A549 (cell line): ENCODE measurements around the gene CRNKL1.
A peak's percentile ranks its signal among the peaks of the same experiment; 100 is the strongest.

Experiments
- CHD4 ChIP-seq: fragments of 200-600 bp; sonication (generic); IDR thresholded peaks from 2 replicates; pipeline ENCODE4 v1.6.1; 2016; ENCODE audit warnings: antibody characterized with exemption, mild to moderate bottlenecking, borderline replicate concordance
- EP300 ChIP-seq, 2 experiments: fragments of >200 bp; sonication (Bioruptor Twin); formaldehyde crosslinking; IDR thresholded peaks; 2 replicates in 1 of 2; 3 replicates in 1 of 2; pipeline ENCODE4 v1.6.1; 2016 to 2017
- PHF8 ChIP-seq: fragments of 200-600 bp; sonication (generic); IDR thresholded peaks from 2 replicates; pipeline ENCODE4 v1.6.1; 2016; ENCODE audit warnings: low read depth, mild to moderate bottlenecking, antibody characterized with exemption, moderate library complexity, borderline replicate concordance
- POLR2A ChIP-seq: IDR thresholded peaks from 2 replicates; pipeline ENCODE4 v1.6.1; 2012; ENCODE audit warnings: mild to moderate bottlenecking, low read length
- RAD21 ChIP-seq, 2 experiments: fragments of >200 bp in 1 of 2; sonication (Bioruptor Twin) in 1 of 2; formaldehyde crosslinking in 1 of 2; IDR thresholded peaks in 1 of 2; conservative IDR thresholded peaks in 1 of 2; 2 replicates in 1 of 2; 3 replicates in 1 of 2; pipeline ENCODE4 v1.6.1; 2012 to 2018; ENCODE audit warnings: inconsistent platforms in 1 of 2
- RCOR1 ChIP-seq: fragments of 150-350 bp; IDR thresholded peaks from 2 replicates; pipeline ENCODE4 v1.6.1; 2014; ENCODE audit warnings: antibody characterized with exemption, low read length, low read depth
- RFX5 ChIP-seq: fragments of 450-650 bp; IDR thresholded peaks from 2 replicates; pipeline ENCODE4 v1.7.1; 2014; ENCODE audit warnings: antibody characterized with exemption, mild to moderate bottlenecking, moderate library complexity
- TF ChIP-seq, protein P1 (sequence below): fragments of >200 bp; sonication (Bioruptor Twin); formaldehyde crosslinking; IDR thresholded peaks from 3 replicates; pipeline ENCODE4 v1.5.1; 2016
- TF ChIP-seq, protein P2 (sequence below): fragments of 150-350 bp; IDR thresholded peaks from 2 replicates; pipeline ENCODE4 v1.6.1; 2014; ENCODE audit warnings: low read depth, mild to moderate bottlenecking, low read length
- TF ChIP-seq, protein P3 (sequence below): IDR thresholded peaks from 2 replicates; pipeline ENCODE4 v1.6.1; 2012

DNA sequence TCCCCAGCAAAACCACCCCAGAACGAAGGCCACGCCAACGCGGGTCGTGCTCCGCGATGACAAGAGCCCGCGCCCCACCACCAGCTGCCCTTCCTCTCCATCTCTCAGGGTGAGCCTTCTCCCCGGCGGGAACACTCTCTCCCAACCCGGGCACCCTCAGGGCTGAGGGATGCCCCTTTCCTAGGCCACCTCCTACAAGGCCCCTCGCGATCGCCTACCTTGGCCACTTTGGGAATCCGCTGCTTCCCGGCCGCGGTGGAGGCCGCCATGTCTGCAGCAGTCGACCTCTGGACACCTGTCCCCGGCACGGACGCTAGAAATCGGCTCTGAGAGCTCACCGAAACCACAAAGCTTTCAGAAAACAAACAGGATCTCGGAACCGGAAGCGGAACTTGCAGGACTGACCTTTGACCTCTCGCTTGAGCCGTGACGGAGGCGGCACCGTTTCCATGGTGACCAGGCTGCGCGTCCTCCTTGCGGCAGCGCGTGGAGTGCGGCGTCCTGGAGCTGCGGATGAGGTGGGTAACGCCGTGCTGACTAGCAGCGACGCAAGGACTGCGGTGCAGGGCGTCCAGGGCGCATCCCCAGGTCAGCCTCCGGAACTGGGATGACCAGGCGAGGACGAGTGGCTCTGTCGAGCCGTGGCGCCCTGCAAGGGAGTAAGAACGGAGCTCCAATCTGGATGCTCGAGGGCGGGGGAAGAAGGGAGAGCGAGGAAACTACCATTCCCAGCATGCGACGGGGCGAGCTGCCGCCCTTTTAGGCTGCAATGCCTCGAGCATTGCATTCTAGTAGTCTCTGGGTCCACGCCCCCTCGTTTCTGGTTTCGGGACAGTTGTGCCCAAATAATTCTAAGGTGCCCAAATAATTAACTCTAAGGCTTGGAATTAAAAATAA is at the start of gene CRNKL1, which contains the start of gene CFAP61:
- TF ChIP-seq, protein P1, sequence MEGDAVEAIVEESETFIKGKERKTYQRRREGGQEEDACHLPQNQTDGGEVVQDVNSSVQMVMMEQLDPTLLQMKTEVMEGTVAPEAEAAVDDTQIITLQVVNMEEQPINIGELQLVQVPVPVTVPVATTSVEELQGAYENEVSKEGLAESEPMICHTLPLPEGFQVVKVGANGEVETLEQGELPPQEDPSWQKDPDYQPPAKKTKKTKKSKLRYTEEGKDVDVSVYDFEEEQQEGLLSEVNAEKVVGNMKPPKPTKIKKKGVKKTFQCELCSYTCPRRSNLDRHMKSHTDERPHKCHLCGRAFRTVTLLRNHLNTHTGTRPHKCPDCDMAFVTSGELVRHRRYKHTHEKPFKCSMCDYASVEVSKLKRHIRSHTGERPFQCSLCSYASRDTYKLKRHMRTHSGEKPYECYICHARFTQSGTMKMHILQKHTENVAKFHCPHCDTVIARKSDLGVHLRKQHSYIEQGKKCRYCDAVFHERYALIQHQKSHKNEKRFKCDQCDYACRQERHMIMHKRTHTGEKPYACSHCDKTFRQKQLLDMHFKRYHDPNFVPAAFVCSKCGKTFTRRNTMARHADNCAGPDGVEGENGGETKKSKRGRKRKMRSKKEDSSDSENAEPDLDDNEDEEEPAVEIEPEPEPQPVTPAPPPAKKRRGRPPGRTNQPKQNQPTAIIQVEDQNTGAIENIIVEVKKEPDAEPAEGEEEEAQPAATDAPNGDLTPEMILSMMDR: no peak
- TF ChIP-seq PHF8 (peak; percentile 87; the same call in 1 of the 2 replicates), RAD21 (conservative IDR thresholded peaks at IDR 0.05 in 1 of 2, IDR thresholded peaks at IDR 0.05 in 1 of 2) (no peak), POLR2A (peak; percentile 53), CHD4 (no peak), RCOR1 (no peak), EP300 (IDR thresholded peaks at IDR 0.05) (no peak), RFX5 (no peak)
- TF ChIP-seq, protein P2, sequence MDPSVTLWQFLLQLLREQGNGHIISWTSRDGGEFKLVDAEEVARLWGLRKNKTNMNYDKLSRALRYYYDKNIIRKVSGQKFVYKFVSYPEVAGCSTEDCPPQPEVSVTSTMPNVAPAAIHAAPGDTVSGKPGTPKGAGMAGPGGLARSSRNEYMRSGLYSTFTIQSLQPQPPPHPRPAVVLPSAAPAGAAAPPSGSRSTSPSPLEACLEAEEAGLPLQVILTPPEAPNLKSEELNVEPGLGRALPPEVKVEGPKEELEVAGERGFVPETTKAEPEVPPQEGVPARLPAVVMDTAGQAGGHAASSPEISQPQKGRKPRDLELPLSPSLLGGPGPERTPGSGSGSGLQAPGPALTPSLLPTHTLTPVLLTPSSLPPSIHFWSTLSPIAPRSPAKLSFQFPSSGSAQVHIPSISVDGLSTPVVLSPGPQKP: peak; percentile 3; the same call in 1 of the 2 replicates
- TF ChIP-seq, protein P3, sequence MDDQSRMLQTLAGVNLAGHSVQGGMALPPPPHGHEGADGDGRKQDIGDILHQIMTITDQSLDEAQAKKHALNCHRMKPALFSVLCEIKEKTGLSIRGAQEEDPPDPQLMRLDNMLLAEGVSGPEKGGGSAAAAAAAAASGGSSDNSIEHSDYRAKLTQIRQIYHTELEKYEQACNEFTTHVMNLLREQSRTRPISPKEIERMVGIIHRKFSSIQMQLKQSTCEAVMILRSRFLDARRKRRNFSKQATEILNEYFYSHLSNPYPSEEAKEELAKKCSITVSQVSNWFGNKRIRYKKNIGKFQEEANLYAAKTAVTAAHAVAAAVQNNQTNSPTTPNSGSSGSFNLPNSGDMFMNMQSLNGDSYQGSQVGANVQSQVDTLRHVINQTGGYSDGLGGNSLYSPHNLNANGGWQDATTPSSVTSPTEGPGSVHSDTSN: no peak
